Liver (tissue), 9 donors: ENCODE data around the gene GIMAP5. TPM values are rescaled to one million over a fixed set of nuclear protein-coding genes. Genes with fewer than 3 reads are reported as not detected.
A peak's percentile ranks its signal among the peaks of the same experiment; 100 is the strongest.
"Not testable (repeated sequence)": the region's sequence is repeated elsewhere in the genome, so short reads cannot be mapped to it uniquely, and the experiment has no call there.

Source experiments
- DNase-seq: peaks from one replicate; pipeline ENCODE4 v3.0.0-alpha.2; 2017; ENCODE audit warnings: low spot score
- H3K27ac ChIP-seq, 2 donors: one replicate each; pipeline ENCODE4 v1.7.0; 2013; ENCODE audit warnings: inconsistent platforms in 2 of 2, low read length in 2 of 2, control low read depth in 1 of 2, low read depth in 1 of 2, mild to moderate bottlenecking in 1 of 2
- H3K27me3 ChIP-seq, 4 donors: one replicate each; pipeline versions ENCODE4 v1.6.1 to v1.7.0; 2013; ENCODE audit warnings: low read length in 3 of 4, inconsistent platforms in 1 of 4, mild to moderate bottlenecking in 1 of 4, moderate library complexity in 1 of 4; ENCODE audit not compliant: control insufficient read depth in 4 of 4, insufficient read depth in 4 of 4
- H3K36me3 ChIP-seq, 4 donors: one replicate each; pipeline versions ENCODE4 v1.6.1 to v1.7.0; 2013; ENCODE audit warnings: low read length in 3 of 4, mild to moderate bottlenecking in 3 of 4, low read depth in 1 of 4, moderate library complexity in 1 of 4; ENCODE audit not compliant: control insufficient read depth in 4 of 4, insufficient read depth in 3 of 4
- H3K4me1 ChIP-seq, 4 donors: one replicate each; pipeline versions ENCODE4 v1.6.1 to v1.7.0; 2013; ENCODE audit warnings: low read length in 3 of 4, mild to moderate bottlenecking in 3 of 4, moderate library complexity in 1 of 4; ENCODE audit not compliant: control insufficient read depth in 4 of 4, insufficient read depth in 4 of 4
- H3K4me3 ChIP-seq, 3 donors: one replicate each; pipeline versions ENCODE4 v1.6.1 to v1.7.0; 2013; ENCODE audit warnings: low read length in 3 of 3, control low read depth in 1 of 3, low read depth in 1 of 3, mild to moderate bottlenecking in 1 of 3
- H3K9ac ChIP-seq, 2 donors: one replicate each; pipeline ENCODE4 v1.7.0; 2013; ENCODE audit warnings: low read length in 2 of 2, mild to moderate bottlenecking in 2 of 2, moderate library complexity in 2 of 2, control low read depth in 1 of 2, low read depth in 1 of 2
- H3K9me3 ChIP-seq, 4 donors: one replicate each; pipeline versions ENCODE4 v1.6.1 to v1.7.0; 2013; ENCODE audit warnings: low read length in 3 of 4; ENCODE audit not compliant: control insufficient read depth in 4 of 4
- ATF3 ChIP-seq: IDR thresholded peaks from 2 replicates; pipeline ENCODE4 v1.6.1; 2016; ENCODE audit warnings: antibody characterized with exemption
- CTCF ChIP-seq: fragments of 150-350 bp; IDR thresholded peaks from 2 replicates; pipeline ENCODE4 v1.5.1; 2017; ENCODE audit warnings: improper control_type of control experiment, low read depth, low read length; ENCODE audit not compliant: missing input control
- EGR1 ChIP-seq, 2 donors: IDR thresholded peaks; 2 replicates each; pipeline ENCODE4 v1.6.1; 2016 to 2018; ENCODE audit warnings: antibody characterized with exemption in 2 of 2, low read depth in 2 of 2
- FOXA1 ChIP-seq: IDR thresholded peaks from 2 replicates; pipeline ENCODE4 v1.6.1; 2016; ENCODE audit warnings: antibody characterized with exemption
- FOXA2 ChIP-seq: IDR thresholded peaks from 2 replicates; pipeline ENCODE4 v1.6.1; 2016; ENCODE audit warnings: antibody characterized with exemption
- GABPA ChIP-seq, 2 donors: IDR thresholded peaks in 1 of 2; conservative IDR thresholded peaks in 1 of 2; 2 replicates each; pipeline ENCODE4 v1.6.1; 2016; ENCODE audit warnings: antibody characterized with exemption in 2 of 2, mild to moderate bottlenecking in 1 of 2, moderate library complexity in 1 of 2
- HNF4A ChIP-seq, 2 donors: conservative IDR thresholded peaks; 2 replicates each; pipeline ENCODE4 v1.6.1; 2016; ENCODE audit warnings: antibody characterized with exemption in 2 of 2, mild to moderate bottlenecking in 2 of 2
- HNF4G ChIP-seq: IDR thresholded peaks from 2 replicates; pipeline ENCODE4 v1.6.1; 2016; ENCODE audit warnings: antibody characterized with exemption
- JUND ChIP-seq, 2 donors: IDR thresholded peaks; 2 replicates each; pipeline ENCODE4 v1.6.1; 2016; ENCODE audit warnings: antibody characterized with exemption in 2 of 2
- NR2F2 ChIP-seq: IDR thresholded peaks from 2 replicates; pipeline ENCODE4 v1.6.1; 2016; ENCODE audit warnings: antibody characterized with exemption
- RAD21 ChIP-seq, 2 donors: IDR thresholded peaks; 2 replicates each; pipeline ENCODE4 v1.6.1; 2016; ENCODE audit warnings: antibody characterized with exemption in 2 of 2, mild to moderate bottlenecking in 2 of 2
- RXRA ChIP-seq, 2 donors: IDR thresholded peaks; 2 replicates each; pipeline ENCODE4 v1.6.1; 2017 to 2018; ENCODE audit warnings: antibody characterized with exemption in 2 of 2, mild to moderate bottlenecking in 1 of 2
- SP1 ChIP-seq: IDR thresholded peaks from 2 replicates; pipeline ENCODE4 v1.6.1; 2018; ENCODE audit warnings: antibody characterized with exemption, mild to moderate bottlenecking
- TAF1 ChIP-seq: conservative IDR thresholded peaks from 2 replicates; pipeline ENCODE4 v1.6.1; 2016; ENCODE audit warnings: antibody characterized with exemption, mild to moderate bottlenecking
- YY1 ChIP-seq: IDR thresholded peaks from 2 replicates; pipeline ENCODE4 v1.6.1; 2016; ENCODE audit warnings: antibody characterized with exemption, mild to moderate bottlenecking
- WGBS: extraction: QIAGEN DNeasy Blood & Tissue Kit; methylation state at CpG from one replicate; pipeline ENCODE4 v1.1.7; 2013; 5-methylcytosine and 5-hydroxymethylcytosine counted together
- polyA plus RNA-seq, 2 donors: library from polyadenylated mRNA; stranded (reverse) in 1 of 2; unstranded in 1 of 2; fragments of 200-250 nt in 1 of 2; fragments of >200 nt in 1 of 2; fragmentation: Nextera tagmentation in 1 of 2; extraction: Ambion mirVana in 1 of 2; gene quantifications; one replicate each; pipeline versions ENCODE4 v1.2.1 to v1.2.3, GENCODE V29; 2013 to 2015
- total RNA-seq, 2 donors: library from RNA; depleted of rRNA; stranded (reverse); fragments of >200 nt; gene quantifications; one replicate each; pipeline ENCODE4 v1.2.3, GENCODE V29; 2014
- TF ChIP-seq, protein P1 (sequence below): IDR thresholded peaks from 2 replicates; pipeline ENCODE4 v1.6.1; 2016; ENCODE audit warnings: antibody characterized with exemption
- TF ChIP-seq, protein P2 (sequence below): IDR thresholded peaks from 2 replicates; pipeline ENCODE4 v1.6.1; 2016; ENCODE audit warnings: antibody characterized with exemption, mild to moderate bottlenecking
- TF ChIP-seq, protein P3 (sequence below): IDR thresholded peaks from 2 replicates; pipeline ENCODE4 v1.6.1; 2016; ENCODE audit warnings: antibody characterized with exemption
- donor health status: healthy.
- donor health status: healthy.
- donor health status: healthy.
- donor health status: healthy.
- donor health status: healthy.

The GIMAP5 gene
- total and polyA plus RNA-seq, 4 donors: 9.7 to 20.6 (median 12.1) TPM

GRCh38 chr7:150769768-150770167, 32.5 kb downstream of the GIMAP5 start:
- Histone ChIP-seq H3K36me3 (no peaks in the 10 kb centered on the region), H3K9me3 (peaks cover 0 to 1% (median 0%) of the 10 kb centered on the region in 4 donors), H3K4me1 (peaks cover 4 to 27% (median 16%) of the 10 kb centered on the region in 4 donors), H3K4me3 (no peak overlapping the region), H3K9ac (peak overlapping the region in 1 of 2 donors; percentile 40), H3K27me3 (no peaks in the 10 kb centered on the region), H3K27ac (peak overlapping the region; percentile 44 to 80)
- 42% methylated on average over 4 of the region's 4 CpGs for WGBS
- no peak for DNase-seq
- TF ChIP-seq TAF1 (peak; percentile 23), SP1 (peak; percentile 95), RAD21 (IDR thresholded peaks at IDR 0.05) (peak; percentile 50 to 61), NR2F2 (peak; percentile 94), GABPA (IDR thresholded peaks at IDR 0.05 in 1 of 2, conservative IDR thresholded peaks at IDR 0.05 in 1 of 2) (peak in 1 of 2 donors; percentile 35), CTCF (peak; percentile 55), HNF4A (conservative IDR thresholded peaks at IDR 0.05) (peak; percentile 98), HNF4G (peak; percentile 91), EGR1 (IDR thresholded peaks at IDR 0.05; ENCODE audit: low read depth in 2 of 2) (peak in 1 of 2 donors; percentile 39), ATF3 (peak; percentile 46), JUND (IDR thresholded peaks at IDR 0.05) (peak; percentile 78 to 87), YY1 (no peak), RXRA (IDR thresholded peaks at IDR 0.05) (peak; percentile 95 to 97), FOXA1 (peak; percentile 72), FOXA2 (peak; percentile 54)
- TF ChIP-seq, protein P1, sequence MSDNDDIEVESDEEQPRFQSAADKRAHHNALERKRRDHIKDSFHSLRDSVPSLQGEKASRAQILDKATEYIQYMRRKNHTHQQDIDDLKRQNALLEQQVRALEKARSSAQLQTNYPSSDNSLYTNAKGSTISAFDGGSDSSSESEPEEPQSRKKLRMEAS: peak; percentile 87
- TF ChIP-seq, protein P2, sequence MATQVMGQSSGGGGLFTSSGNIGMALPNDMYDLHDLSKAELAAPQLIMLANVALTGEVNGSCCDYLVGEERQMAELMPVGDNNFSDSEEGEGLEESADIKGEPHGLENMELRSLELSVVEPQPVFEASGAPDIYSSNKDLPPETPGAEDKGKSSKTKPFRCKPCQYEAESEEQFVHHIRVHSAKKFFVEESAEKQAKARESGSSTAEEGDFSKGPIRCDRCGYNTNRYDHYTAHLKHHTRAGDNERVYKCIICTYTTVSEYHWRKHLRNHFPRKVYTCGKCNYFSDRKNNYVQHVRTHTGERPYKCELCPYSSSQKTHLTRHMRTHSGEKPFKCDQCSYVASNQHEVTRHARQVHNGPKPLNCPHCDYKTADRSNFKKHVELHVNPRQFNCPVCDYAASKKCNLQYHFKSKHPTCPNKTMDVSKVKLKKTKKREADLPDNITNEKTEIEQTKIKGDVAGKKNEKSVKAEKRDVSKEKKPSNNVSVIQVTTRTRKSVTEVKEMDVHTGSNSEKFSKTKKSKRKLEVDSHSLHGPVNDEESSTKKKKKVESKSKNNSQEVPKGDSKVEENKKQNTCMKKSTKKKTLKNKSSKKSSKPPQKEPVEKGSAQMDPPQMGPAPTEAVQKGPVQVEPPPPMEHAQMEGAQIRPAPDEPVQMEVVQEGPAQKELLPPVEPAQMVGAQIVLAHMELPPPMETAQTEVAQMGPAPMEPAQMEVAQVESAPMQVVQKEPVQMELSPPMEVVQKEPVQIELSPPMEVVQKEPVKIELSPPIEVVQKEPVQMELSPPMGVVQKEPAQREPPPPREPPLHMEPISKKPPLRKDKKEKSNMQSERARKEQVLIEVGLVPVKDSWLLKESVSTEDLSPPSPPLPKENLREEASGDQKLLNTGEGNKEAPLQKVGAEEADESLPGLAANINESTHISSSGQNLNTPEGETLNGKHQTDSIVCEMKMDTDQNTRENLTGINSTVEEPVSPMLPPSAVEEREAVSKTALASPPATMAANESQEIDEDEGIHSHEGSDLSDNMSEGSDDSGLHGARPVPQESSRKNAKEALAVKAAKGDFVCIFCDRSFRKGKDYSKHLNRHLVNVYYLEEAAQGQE: peak; percentile 68
- TF ChIP-seq, protein P3, sequence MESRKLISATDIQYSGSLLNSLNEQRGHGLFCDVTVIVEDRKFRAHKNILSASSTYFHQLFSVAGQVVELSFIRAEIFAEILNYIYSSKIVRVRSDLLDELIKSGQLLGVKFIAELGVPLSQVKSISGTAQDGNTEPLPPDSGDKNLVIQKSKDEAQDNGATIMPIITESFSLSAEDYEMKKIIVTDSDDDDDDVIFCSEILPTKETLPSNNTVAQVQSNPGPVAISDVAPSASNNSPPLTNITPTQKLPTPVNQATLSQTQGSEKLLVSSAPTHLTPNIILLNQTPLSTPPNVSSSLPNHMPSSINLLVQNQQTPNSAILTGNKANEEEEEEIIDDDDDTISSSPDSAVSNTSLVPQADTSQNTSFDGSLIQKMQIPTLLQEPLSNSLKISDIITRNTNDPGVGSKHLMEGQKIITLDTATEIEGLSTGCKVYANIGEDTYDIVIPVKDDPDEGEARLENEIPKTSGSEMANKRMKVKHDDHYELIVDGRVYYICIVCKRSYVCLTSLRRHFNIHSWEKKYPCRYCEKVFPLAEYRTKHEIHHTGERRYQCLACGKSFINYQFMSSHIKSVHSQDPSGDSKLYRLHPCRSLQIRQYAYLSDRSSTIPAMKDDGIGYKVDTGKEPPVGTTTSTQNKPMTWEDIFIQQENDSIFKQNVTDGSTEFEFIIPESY: peak; percentile 76

- 100% methylated on average over 1 of the region's 1 CpG for WGBS
- H3K9ac ChIP-seq, H3K4me3 ChIP-seq, DNase-seq, H3K27me3 ChIP-seq, H3K9me3 ChIP-seq, H3K27ac ChIP-seq, H3K36me3 ChIP-seq: not testable (repeated sequence)
- peaks cover 0 to 33% (median 21%) of the 10 kb centered on the region in 4 donors for H3K4me1 ChIP-seq
Observed at GRCh38 chr7:150774131-150774530, 36.9 kb downstream of the GIMAP5 start.
